Measurements from ENCODE around the gene AFM.

AFM gene

GRCh38 chr4:73450398-73451004 lies 31.0 kb upstream of the AFM start:
- H3K27me3 ChIP-seq (ENCODE audit: control insufficient read depth, insufficient read depth, low read length): no peaks in the 10 kb centered on the region
- no peaks in the 10 kb centered on the region for H3K36me3 ChIP-seq (ENCODE audit: control insufficient read depth, insufficient read depth, low read length)
- DNase-seq (ENCODE audit: low read depth, low spot score): no peak
- H3K4me3 ChIP-seq (ENCODE audit: low read length): no peak overlapping the region
- H3K4me1 ChIP-seq (ENCODE audit: control insufficient read depth, insufficient read depth, low read length): peaks cover 2% of the 10 kb centered on the region; the same call in 1 of the 2 replicates
- WGBS (ENCODE audit: insufficient coverage, insufficient read length): no CpG with 5 or more reads among the region's 9 CpGs
- H3K9me3 ChIP-seq (ENCODE audit: control insufficient read depth, insufficient read depth, low read length): no peaks in the 10 kb centered on the region
- H3K27ac ChIP-seq (ENCODE audit: low read length): no peak overlapping the region

DNA sequence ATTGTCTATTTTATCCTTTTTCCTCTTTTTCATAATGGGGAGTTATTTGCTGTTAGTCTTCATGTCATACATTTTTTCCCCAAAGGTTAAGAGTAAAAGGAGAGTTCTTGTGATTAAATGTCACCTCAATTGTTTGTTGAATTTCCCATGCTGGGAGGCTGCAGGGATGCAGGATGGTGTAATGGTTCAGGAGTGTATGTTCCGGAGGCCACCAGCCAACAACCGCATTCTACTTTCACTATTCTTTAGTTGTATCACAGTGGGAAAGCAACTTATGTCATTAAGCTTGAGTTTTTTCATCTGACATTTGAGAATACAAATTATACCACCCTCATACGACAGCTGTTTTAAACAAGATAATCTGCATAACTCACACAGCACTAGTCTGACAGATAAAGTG lies 30.1 kb upstream of the AFM start:
- WGBS (ENCODE audit: insufficient coverage, insufficient read length): no CpG with 5 or more reads among the region's 3 CpGs
- no peaks in the 10 kb centered on the region for H3K9me3 ChIP-seq (ENCODE audit: control insufficient read depth, insufficient read depth, low read length)
- H3K36me3 ChIP-seq (ENCODE audit: control insufficient read depth, insufficient read depth, low read length): no peaks in the 10 kb centered on the region
- no peak overlapping the region for H3K4me3 ChIP-seq (ENCODE audit: low read length)
- peaks cover 2% of the 10 kb centered on the region; the same call in 1 of the 2 replicates for H3K4me1 ChIP-seq (ENCODE audit: control insufficient read depth, insufficient read depth, low read length)
- no peak overlapping the region for H3K27ac ChIP-seq (ENCODE audit: low read length)
- no peaks in the 10 kb centered on the region for H3K27me3 ChIP-seq (ENCODE audit: control insufficient read depth, insufficient read depth, low read length)
- no peak for DNase-seq (ENCODE audit: low read depth, low spot score)

DNA sequence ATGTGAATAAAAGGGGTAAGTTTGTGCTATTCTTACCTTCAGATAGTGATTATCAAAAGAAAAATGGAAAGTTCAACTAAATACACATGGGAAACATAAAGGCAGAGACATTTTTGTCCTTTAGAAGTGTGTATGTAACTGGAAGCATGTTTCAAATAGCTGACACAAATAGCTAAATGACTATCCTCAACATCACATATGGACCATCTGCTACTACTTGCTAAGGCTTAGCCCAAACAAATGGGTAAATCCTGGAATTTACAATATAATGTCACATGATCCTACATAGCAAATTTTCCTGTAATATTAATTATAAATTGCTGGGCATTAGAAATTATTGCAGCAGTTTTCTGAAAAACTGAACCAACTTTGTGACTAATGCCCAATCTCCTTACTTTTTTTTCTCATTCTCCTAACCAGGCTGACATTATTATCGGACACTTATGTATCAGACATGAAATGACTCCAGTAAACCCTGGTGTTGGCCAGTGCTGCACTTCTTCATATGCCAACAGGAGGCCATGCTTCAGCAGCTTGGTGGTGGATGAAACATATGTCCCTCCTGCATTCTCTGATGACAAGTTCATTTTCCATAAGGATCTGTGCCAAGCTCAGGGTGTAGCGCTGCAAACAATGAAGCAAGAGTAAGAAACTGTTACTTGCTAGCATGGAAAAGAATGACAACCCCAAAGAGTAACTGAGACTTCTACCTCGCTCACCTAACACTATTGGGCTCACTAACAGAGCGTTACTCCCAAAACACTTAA lies 29.4 kb upstream of the AFM start:
- H3K4me3 ChIP-seq (ENCODE audit: low read length): no peak overlapping the region
- H3K27ac ChIP-seq (ENCODE audit: low read length): peak overlapping the region; percentile 39
- no peaks in the 10 kb centered on the region for H3K36me3 ChIP-seq (ENCODE audit: control insufficient read depth, insufficient read depth, low read length)
- H3K9me3 ChIP-seq (ENCODE audit: control insufficient read depth, insufficient read depth, low read length): no peaks in the 10 kb centered on the region
- no peak for DNase-seq (ENCODE audit: low read depth, low spot score)
- no CpG with 5 or more reads among the region's 4 CpGs for WGBS (ENCODE audit: insufficient coverage, insufficient read length)
- peaks cover 2% of the 10 kb centered on the region; the same call in 1 of the 2 replicates for H3K4me1 ChIP-seq (ENCODE audit: control insufficient read depth, insufficient read depth, low read length)
- H3K27me3 ChIP-seq (ENCODE audit: control insufficient read depth, insufficient read depth, low read length): no peaks in the 10 kb centered on the region

GRCh38 chr4:73452953-73453700 lies 28.4 kb upstream of the AFM start:
- Histone ChIP-seq H3K27me3 (ENCODE audit: control insufficient read depth, insufficient read depth, low read length) (no peaks in the 10 kb centered on the region), H3K4me1 (ENCODE audit: control insufficient read depth, insufficient read depth, low read length) (peaks cover 2% of the 10 kb centered on the region; the same call in 1 of the 2 replicates), H3K4me3 (ENCODE audit: low read length) (no peak overlapping the region), H3K36me3 (ENCODE audit: control insufficient read depth, insufficient read depth, low read length) (no peaks in the 10 kb centered on the region), H3K9me3 (ENCODE audit: control insufficient read depth, insufficient read depth, low read length) (no peaks in the 10 kb centered on the region), H3K27ac (ENCODE audit: low read length) (peak overlapping the region; percentile 92)
- DNase-seq (ENCODE audit: low read depth, low spot score): no peak
- no CpG with 5 or more reads among the region's 2 CpGs for WGBS (ENCODE audit: insufficient coverage, insufficient read length)

DNA sequence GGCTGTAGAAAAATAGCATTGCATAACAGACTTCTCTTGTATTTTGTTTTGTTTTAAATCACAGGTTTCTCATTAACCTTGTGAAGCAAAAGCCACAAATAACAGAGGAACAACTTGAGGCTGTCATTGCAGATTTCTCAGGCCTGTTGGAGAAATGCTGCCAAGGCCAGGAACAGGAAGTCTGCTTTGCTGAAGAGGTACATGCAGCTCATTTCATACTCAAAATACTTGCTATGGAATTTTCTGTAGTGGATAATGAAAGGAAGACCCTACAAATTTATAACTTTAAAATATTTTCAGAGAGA lies 27.9 kb upstream of the AFM start:
- Histone ChIP-seq H3K27me3 (ENCODE audit: control insufficient read depth, insufficient read depth, low read length) (no peaks in the 10 kb centered on the region), H3K9me3 (ENCODE audit: control insufficient read depth, insufficient read depth, low read length) (no peaks in the 10 kb centered on the region), H3K27ac (ENCODE audit: low read length) (peak overlapping the region; percentile 92), H3K36me3 (ENCODE audit: control insufficient read depth, insufficient read depth, low read length) (no peaks in the 10 kb centered on the region), H3K4me3 (ENCODE audit: low read length) (no peak overlapping the region), H3K4me1 (ENCODE audit: control insufficient read depth, insufficient read depth, low read length) (peaks cover 2% of the 10 kb centered on the region; the same call in 1 of the 2 replicates)
- DNase-seq (ENCODE audit: low read depth, low spot score): no peak

GRCh38 chr4:73454920-73455319 lies 26.6 kb upstream of the AFM start:
- Histone ChIP-seq H3K4me1 (ENCODE audit: control insufficient read depth, insufficient read depth, low read length) (peaks cover 2% of the 10 kb centered on the region; the same call in 1 of the 2 replicates), H3K36me3 (ENCODE audit: control insufficient read depth, insufficient read depth, low read length) (no peaks in the 10 kb centered on the region), H3K9me3 (ENCODE audit: control insufficient read depth, insufficient read depth, low read length) (no peaks in the 10 kb centered on the region), H3K27ac (ENCODE audit: low read length) (no peak overlapping the region), H3K27me3 (ENCODE audit: control insufficient read depth, insufficient read depth, low read length) (no peaks in the 10 kb centered on the region), H3K4me3 (ENCODE audit: low read length) (no peak overlapping the region)
- DNase-seq (ENCODE audit: low read depth, low spot score): no peak
- 100% methylated on average over 1 of the region's 3 CpGs for WGBS (ENCODE audit: insufficient coverage, insufficient read length)

DNA sequence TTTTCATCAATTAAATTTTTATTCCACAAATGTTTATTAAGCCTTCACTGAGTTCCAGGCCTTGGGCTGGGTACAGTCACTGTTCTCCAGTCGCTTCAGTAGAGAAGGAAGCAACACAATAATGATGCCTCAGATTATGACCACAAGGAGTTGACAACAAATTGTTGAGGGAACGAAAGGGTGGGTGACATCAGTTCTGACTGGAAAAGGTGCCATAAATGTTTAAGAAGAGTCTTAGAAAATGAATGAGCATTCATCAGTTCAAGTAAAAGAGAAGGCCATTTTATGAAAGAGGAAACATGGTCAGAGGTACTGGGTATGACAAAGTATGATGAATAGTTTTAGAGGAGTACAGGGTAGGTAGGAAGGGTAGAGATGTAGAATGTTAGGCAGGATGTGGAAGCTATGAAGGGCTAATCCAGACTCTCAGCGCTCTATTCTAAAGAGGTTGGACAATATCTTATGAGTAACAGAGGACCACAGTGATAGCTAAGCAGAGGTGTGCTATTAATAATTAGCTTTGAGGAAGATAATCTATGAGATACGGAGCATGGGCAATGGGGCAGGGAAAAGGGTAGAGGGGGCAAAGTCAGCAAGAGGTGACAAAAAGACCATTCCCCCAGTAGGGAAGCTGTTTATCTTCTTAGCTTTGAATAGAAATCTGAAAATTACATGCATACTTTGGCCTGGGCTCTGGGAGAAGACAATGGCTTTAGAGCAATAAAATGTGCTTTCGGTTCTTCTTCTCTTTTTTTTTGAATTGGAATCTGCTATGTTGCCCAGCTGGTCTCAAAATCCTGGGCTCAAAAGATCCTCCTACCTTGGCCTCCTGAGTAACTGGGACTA lies 25.1 kb upstream of the AFM start:
- Histone ChIP-seq H3K9me3 (ENCODE audit: control insufficient read depth, insufficient read depth, low read length) (no peaks in the 10 kb centered on the region), H3K36me3 (ENCODE audit: control insufficient read depth, insufficient read depth, low read length) (no peaks in the 10 kb centered on the region), H3K27ac (ENCODE audit: low read length) (no peak overlapping the region), H3K4me3 (ENCODE audit: low read length) (no peak overlapping the region), H3K27me3 (ENCODE audit: control insufficient read depth, insufficient read depth, low read length) (no peaks in the 10 kb centered on the region), H3K4me1 (ENCODE audit: control insufficient read depth, insufficient read depth, low read length) (peaks cover 2% of the 10 kb centered on the region; the same call in 1 of the 2 replicates)
- no peak for DNase-seq (ENCODE audit: low read depth, low spot score)
- WGBS (ENCODE audit: insufficient coverage, insufficient read length): no CpG with 5 or more reads among the region's 5 CpGs

- Histone ChIP-seq H3K4me1 (ENCODE audit: control insufficient read depth, insufficient read depth, low read length) (no peaks in the 10 kb centered on the region), H3K27ac (ENCODE audit: low read length) (no peak overlapping the region), H3K27me3 (ENCODE audit: control insufficient read depth, insufficient read depth, low read length) (no peaks in the 10 kb centered on the region), H3K9me3 (ENCODE audit: control insufficient read depth, insufficient read depth, low read length) (no peaks in the 10 kb centered on the region), H3K4me3 (ENCODE audit: low read length) (no peak overlapping the region), H3K36me3 (ENCODE audit: control insufficient read depth, insufficient read depth, low read length) (no peaks in the 10 kb centered on the region)
- DNase-seq (ENCODE audit: low read depth, low spot score): no peak
- no CpG with 5 or more reads among the region's 4 CpGs for WGBS (ENCODE audit: insufficient coverage, insufficient read length)
Measured at GRCh38 chr4:73458184-73459047, 23.1 kb upstream of the AFM start.

DNA sequence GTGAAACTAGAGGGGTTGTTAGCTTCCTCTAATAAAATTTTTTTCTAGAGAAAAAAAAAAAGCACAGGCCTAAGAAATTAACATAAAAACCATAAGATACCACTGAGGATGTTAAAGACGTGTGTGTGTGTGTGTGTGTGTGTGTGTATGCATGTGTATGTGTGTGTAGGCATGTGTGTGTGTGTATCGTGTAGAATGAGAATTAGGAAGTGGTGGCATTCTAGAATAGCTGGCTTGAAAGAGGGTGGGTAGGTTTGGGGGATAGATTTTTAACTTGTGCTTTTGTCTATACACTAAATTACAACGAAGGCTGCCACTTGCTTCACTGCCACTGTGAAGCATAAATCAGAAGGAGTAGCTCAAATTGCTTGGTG lies 22.5 kb upstream of the AFM start:
- H3K4me3 ChIP-seq (ENCODE audit: low read length): no peak overlapping the region
- no peaks in the 10 kb centered on the region for H3K36me3 ChIP-seq (ENCODE audit: control insufficient read depth, insufficient read depth, low read length)
- WGBS (ENCODE audit: insufficient coverage, insufficient read length): 100% methylated on average over 1 of the region's 3 CpGs
- no peak overlapping the region for H3K27ac ChIP-seq (ENCODE audit: low read length)
- no peaks in the 10 kb centered on the region for H3K4me1 ChIP-seq (ENCODE audit: control insufficient read depth, insufficient read depth, low read length)
- DNase-seq (ENCODE audit: low read depth, low spot score): no peak
- no peaks in the 10 kb centered on the region for H3K9me3 ChIP-seq (ENCODE audit: control insufficient read depth, insufficient read depth, low read length)
- H3K27me3 ChIP-seq (ENCODE audit: control insufficient read depth, insufficient read depth, low read length): no peaks in the 10 kb centered on the region

Data from iPS DF 6.9 (cell line).